Measurements from ENCODE around the gene RAI14.

DNA sequence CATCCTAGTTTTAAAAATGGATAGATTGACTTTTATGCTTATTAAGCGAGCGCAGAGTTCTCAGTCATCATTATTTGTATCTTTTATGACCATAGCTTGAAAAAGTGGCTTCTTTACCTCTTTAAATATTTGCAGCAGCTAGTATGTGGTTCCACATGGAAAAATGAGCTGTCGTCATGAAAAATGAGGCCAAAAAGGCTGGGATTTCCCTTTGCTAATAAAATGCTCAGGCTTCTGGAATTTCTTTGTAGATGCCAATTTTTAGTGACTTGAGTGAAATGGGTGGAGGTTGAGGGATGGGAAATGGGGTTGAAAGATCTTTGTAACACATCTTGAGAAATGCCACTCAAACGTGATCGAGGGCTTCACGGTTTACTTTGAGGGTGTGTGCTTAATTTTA lies 35.2 kb downstream of the RAI14 start:
- TF ChIP-seq, protein P1, sequence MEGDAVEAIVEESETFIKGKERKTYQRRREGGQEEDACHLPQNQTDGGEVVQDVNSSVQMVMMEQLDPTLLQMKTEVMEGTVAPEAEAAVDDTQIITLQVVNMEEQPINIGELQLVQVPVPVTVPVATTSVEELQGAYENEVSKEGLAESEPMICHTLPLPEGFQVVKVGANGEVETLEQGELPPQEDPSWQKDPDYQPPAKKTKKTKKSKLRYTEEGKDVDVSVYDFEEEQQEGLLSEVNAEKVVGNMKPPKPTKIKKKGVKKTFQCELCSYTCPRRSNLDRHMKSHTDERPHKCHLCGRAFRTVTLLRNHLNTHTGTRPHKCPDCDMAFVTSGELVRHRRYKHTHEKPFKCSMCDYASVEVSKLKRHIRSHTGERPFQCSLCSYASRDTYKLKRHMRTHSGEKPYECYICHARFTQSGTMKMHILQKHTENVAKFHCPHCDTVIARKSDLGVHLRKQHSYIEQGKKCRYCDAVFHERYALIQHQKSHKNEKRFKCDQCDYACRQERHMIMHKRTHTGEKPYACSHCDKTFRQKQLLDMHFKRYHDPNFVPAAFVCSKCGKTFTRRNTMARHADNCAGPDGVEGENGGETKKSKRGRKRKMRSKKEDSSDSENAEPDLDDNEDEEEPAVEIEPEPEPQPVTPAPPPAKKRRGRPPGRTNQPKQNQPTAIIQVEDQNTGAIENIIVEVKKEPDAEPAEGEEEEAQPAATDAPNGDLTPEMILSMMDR (IDR thresholded peaks at IDR 0.05; ENCODE audit: low read depth, low read length, poor library complexity, severe bottlenecking): no peak
- TF ChIP-seq EZH2phosphoT487 (IDR thresholded peaks at IDR 0.05; ENCODE audit: borderline replicate concordance, low read length): no peak
